Calu3 (cell line): ENCODE results near the gene NR3C1. TPM values are rescaled to one million over a fixed set of nuclear protein-coding genes. Genes with fewer than 3 reads are reported as not detected.

Source experiments
- BruUV-seq: library from RNA; stranded (reverse); fragments of 400-500 nt; replicated peaks from 2 replicates; lab custom pipeline; 2021; lab: Mats Ljungman, UMichigan
- CTCF ChIA-PET: fragments of 300-600 bp; sonication (Branson Sonifier 250); formaldehyde crosslinking; loops from one replicate; lab custom pipeline; 2022; ENCODE audit warnings: antibody characterized with exemption; lab: Charles Lee
- DNase-seq: peaks from one replicate; pipeline ENCODE4 v3.0.0; 2022
- H3K27ac Mint-ChIP-seq: one replicate; pipeline ENCODE4 v1.8.0; 2022; ENCODE audit warnings: mixed read lengths; ENCODE audit not compliant: unreplicated experiment
- H3K27me3 Mint-ChIP-seq: one replicate; pipeline ENCODE4 v1.8.0; 2022; ENCODE audit warnings: mixed read lengths; ENCODE audit not compliant: unreplicated experiment
- H3K36me3 Mint-ChIP-seq: one replicate; pipeline ENCODE4 v1.8.0; 2022; ENCODE audit warnings: mild to moderate bottlenecking, moderate library complexity, mixed read lengths; ENCODE audit not compliant: insufficient read depth, unreplicated experiment
- H3K4me1 Mint-ChIP-seq: one replicate; pipeline ENCODE4 v1.8.0; 2022; ENCODE audit warnings: mild to moderate bottlenecking, low read depth, mixed read lengths; ENCODE audit not compliant: unreplicated experiment
- H3K4me3 Mint-ChIP-seq: one replicate; pipeline ENCODE4 v1.8.0; 2022; ENCODE audit warnings: mild to moderate bottlenecking, low read depth, moderate library complexity, mixed read lengths; ENCODE audit not compliant: unreplicated experiment
- H3K9me3 Mint-ChIP-seq: one replicate; pipeline ENCODE4 v1.8.0; 2022; ENCODE audit warnings: low read depth, mixed read lengths; ENCODE audit not compliant: unreplicated experiment
- CTCF ChIP-seq: fragments of 200-600 bp; IDR thresholded peaks from one replicate; pipeline ENCODE4 v1.8.0; 2022; ENCODE audit warnings: antibody characterized with exemption; ENCODE audit not compliant: unreplicated experiment
- intact Hi-C: fragments of 100-400 bp; cut with micrococcal nuclease; formaldehyde crosslinking; loops from one replicate; pipeline ENCODE4 v1.10.0; 2022; ENCODE audit not compliant: unreplicated experiment
- total RNA-seq: library from RNA; stranded (reverse); gene quantifications from 2 replicates; pipeline ENCODE4 v1.2.3, GENCODE V29; 2022

Gene NR3C1
- total RNA-seq, 1 experiment from 2014 or later, result 63.1 TPM

GRCh38 chr5:143402553-143403333, 743 bp downstream of the NR3C1 start:
- DNase-seq, result peak; percentile 54
- Mint-ChIP-seq H3K36me3 (peaks cover 83% of the 10 kb centered on the region), H3K27ac (peak overlapping the region; percentile 95), H3K27me3 (no peaks in the 10 kb centered on the region), H3K4me3 (peak overlapping the region; percentile 97), H3K9me3 (peaks cover 2% of the 10 kb centered on the region), H3K4me1 (peaks cover 35% of the 10 kb centered on the region)
- intact Hi-C loops, result loop anchor here (5.0 kb wide), 1 partner anchor 565 kb away; no protein-coding TSS in a partner anchor
- CTCF ChIA-PET, result interaction anchor here (1.0 to 2.2 kb wide), 2 partner anchors 104 to 227 kb away, joined by 3 to 8 read pairs; no protein-coding TSS in a partner anchor
- BruUV-seq, result no TSS peak
- no peak for TF ChIP-seq CTCF

GRCh38 chr5:143402017-143402552, 1.4 kb downstream of the NR3C1 start:
- no TSS peak for BruUV-seq
- H3K4me1 Mint-ChIP-seq, result peaks cover 35% of the 10 kb centered on the region

GRCh38 chr5:143401227-143402016, 2.1 kb downstream of the NR3C1 start:
- Mint-ChIP-seq H3K36me3 (peaks cover 94% of the 10 kb centered on the region), H3K27ac (peak overlapping the region; percentile 91), H3K27me3 (no peaks in the 10 kb centered on the region), H3K9me3 (peaks cover 2% of the 10 kb centered on the region), H3K4me3 (peak overlapping the region; percentile 97), H3K4me1 (peaks cover 34% of the 10 kb centered on the region)
- intact Hi-C loops, result loop anchor here (5.0 kb wide), 1 partner anchor 566 kb away; no protein-coding TSS in a partner anchor
- DNase-seq, result no peak
- BruUV-seq, result TSS peak; percentile 18
- TF ChIP-seq CTCF, result no peak
- CTCF ChIA-PET, result interaction anchor here (0.6 to 0.9 kb wide), 2 partner anchors 160 to 247 kb away, joined by 3 read pairs; no protein-coding TSS in a partner anchor

More at GRCh38 chr5:143402017-143402552, 1.4 kb downstream of the NR3C1 start:
- Mint-ChIP-seq H3K4me3 (peak overlapping the region; percentile 97), H3K9me3 (peaks cover 2% of the 10 kb centered on the region), H3K27ac (peak overlapping the region; percentile 91), H3K36me3 (peaks cover 89% of the 10 kb centered on the region), H3K27me3 (no peaks in the 10 kb centered on the region)
- TF ChIP-seq CTCF, result no peak
- intact Hi-C loops, result loop anchor here (5.0 kb wide), 1 partner anchor 565 kb away; no protein-coding TSS in a partner anchor
- DNase-seq, result no peak
- CTCF ChIA-PET, result no interaction called here
